HG03159 (cell line): ENCODE results near the gene MOB2.

Experiments
- ATAC-seq: cut with Tn5 transposase; IDR thresholded peaks from one replicate; pipeline ENCODE4 v1.9.1; 2021; ENCODE audit warnings: mild to moderate bottlenecking, moderate library complexity; ENCODE audit not compliant: unreplicated experiment

MOB2 gene

DNA sequence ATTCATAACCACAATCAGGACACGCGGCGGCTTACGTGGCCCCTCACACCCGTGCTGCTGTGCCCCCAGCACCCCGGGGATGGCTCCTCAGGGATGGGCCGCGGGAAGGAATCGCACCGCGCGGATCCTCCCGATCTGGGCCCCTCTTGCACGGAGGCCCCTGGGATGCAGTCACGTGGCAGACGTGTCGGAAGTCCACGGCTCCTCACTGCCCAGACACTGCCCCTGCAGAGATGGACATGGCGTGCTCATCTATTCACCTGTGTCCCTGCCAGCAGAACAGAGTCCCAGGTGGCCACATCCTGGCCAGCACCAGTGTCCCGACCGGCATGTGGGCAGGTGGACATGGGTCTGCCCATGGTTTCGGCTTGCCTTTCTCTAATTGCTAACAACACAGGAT, 12.8 kb downstream of the MOB2 start:
- no peak for ATAC-seq

DNA sequence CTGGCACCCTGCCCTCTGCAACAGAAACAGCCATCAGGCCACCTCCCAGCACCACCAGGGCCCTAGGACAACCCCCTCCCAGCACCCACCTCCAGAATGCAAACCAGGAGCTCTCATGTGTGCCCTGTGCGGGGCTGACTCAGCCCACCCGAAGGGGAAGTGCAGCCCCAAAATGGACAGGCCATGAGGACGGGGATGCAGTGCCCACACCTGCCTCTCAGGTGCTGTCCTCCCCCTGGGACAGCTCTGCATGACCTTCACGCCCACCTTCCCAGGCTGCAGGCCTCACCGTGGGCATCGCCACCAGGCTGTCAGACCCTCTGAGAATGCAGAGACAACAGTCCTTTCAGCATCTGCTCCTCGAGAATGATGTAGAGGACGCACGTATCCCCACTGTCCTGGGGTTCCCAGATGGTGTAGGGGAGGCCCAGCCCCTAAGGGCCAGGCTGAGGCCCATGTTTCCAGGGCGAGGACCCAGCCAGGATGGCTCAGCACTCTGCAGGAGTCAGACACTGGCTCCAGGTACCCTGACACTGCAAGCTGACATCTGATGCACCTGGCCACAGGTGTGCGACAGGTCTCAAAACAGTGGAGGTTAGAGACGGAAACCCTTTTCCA, 13.5 kb downstream of the MOB2 start:
- no peak for ATAC-seq

DNA sequence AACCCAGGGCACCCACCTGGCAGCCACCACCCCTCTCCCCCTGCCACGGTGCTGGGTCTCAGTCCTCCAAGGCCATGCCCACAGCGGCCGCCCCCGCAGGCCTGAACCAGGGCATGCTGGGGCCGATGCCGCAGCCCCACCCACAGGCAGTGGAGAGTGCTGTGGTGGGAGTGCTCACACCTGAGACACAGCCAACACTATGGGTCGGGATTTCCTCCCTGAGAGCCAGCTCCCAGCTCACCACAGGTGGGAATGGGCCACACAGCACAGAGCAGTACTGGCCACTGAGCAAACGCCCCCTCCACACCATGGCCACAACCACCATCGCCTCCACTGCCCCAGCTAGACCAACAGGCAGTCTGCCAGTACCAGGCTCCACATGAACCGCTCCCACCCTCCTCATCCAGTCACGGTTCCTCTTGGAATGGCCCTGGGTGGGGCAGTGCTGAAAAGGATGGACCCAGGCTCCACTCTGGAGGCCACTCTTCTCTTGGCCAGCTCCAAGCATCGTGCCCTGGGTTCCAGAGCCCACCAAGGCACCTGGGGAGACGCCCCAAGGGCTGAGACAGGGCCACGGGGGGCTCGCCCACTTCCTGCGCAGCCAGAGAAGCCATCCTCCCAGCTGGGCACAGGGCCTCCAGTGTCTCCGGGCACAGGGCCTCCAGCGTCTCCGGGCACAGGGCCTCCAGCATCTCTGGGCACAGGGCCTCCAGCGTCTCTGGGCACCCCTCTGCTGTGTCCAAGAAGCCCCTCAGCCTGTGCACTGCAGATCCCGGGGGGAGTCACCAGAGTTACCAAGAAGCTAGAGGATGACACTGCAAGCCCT, 14.2 kb downstream of the MOB2 start:
- no peak for ATAC-seq

DNA sequence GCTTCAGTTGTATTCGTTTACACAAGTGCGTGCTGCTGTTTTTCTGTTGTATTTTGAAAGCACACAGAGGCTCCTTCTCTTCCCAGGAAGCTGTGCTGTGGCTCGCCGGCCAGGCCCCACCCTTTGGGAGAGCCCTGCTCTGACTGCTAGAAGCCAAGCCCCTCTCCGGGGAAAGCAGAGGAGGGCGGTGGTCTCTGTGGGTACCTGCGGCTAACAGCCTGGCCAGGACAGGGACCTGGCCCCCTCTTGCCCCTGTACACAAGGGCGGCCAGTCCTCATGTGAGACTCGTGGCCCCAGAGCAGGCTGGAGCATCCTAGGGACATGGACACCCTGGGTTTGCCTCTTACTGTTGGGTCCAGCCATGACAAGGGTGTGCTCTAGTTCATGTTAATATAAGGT, 14.8 kb downstream of the MOB2 start:
- no peak for ATAC-seq

DNA sequence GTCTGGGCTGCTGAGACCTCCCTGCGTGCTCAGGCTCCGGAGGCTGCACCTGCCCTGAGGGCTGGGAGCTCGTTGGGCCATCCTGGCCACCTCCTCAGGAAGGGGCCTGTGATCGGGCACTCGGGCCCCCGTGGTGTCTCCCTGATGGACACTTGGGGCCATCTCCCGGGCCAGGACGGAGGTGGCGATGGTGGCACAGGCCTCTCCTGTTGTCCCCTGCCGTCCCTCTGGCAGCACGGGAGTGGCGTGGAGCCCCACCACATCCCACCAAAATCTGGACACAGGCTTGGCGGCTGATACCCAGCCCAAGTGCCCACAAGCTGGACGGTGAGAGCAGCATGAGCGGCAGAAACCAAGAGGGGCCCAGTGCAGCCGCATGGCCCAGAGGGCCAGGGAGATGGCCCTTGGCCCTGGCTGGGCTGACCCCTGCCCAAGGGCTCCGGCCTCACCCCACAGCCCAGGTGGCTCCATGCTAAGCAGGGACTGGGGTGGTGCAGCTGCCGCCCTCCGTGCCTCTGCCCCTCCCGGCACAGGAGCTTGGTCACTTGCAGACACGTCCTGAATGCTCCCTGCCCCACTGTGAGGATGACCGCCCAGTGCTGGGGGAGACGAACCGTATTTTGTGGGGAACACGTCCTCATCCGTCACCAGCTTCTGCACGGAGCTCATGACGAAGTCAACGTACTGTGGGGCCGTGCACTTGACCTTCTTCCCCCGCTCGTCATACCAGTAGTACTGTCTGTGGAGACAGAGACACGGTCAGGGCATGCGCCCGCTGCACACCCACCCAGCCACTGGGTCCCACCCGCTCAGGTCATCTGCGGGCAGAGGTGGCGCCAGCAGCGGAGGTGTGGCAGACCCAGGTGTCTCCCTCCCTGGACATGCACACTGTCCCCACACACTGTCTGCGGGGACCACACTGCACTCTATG, 15.6 kb downstream of the MOB2 start:
- no peak for ATAC-seq

DNA sequence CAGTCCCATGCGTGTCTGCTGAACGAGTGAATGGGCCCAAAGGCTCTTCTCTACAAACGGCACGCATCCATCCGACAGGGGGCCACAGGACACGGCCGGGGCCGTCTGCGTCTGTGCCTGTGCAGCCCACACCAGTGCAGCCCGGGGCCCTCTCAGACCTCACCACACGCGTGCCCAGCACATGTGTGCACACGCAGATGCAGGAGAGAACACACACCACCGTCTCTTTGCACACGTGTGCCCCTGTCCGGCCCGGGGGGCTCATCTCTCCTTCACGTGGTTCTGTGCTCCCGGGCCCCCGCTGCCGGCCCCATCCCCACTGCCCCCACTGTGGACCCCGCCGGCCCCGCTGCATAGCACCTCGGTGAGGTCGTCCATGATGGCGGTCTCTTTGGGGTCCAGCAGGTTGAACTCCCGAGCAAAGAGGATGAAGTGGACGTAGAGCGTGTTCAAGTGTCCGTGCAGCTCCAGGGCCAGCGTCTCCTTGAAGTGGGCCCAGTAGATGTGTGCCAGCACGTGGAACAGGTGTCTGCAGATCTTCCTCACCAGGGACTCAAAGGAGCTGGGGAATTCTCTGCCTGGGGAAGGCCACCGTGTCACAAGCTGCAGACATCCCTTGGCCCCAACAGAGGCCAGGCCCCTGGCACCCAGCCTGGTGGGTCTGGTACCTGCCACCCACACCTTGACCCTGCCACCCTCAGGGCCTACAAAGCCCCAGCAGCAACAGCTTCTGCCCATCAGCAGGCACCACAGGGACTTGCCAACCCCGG, 16.5 kb downstream of the MOB2 start:
- ATAC-seq, result no peak

DNA sequence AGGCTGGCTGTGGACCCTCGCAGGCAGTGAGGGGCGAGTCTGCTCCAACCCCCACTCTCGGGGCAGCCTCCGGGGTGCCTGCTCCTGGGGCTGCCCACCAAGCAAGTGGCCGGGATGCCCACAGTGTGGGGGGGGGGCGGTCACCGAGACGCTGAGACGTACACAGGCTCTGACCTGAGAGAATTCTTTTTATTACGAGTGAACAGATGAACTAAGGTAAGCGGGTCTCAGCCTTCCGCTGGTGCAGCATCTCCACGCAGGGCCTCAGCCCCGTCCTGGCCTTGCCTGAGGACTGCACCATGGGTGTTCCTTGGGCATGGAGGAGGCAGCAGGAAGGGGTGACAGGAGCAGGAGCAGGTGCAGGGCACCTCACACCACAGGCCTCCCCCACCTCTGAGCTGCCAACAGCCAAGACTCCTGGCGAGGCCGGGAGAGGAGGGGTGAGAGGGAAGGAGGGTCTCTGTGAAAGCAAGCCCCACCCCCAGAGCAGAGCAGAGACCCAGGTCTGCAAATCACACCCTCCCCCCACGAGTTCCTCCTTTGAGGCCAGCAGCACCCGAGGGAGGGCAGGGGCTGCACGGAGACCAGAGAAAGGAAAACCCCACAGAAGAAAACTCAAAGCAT, 17.2 kb downstream of the MOB2 start:
- ATAC-seq, result no peak

DNA sequence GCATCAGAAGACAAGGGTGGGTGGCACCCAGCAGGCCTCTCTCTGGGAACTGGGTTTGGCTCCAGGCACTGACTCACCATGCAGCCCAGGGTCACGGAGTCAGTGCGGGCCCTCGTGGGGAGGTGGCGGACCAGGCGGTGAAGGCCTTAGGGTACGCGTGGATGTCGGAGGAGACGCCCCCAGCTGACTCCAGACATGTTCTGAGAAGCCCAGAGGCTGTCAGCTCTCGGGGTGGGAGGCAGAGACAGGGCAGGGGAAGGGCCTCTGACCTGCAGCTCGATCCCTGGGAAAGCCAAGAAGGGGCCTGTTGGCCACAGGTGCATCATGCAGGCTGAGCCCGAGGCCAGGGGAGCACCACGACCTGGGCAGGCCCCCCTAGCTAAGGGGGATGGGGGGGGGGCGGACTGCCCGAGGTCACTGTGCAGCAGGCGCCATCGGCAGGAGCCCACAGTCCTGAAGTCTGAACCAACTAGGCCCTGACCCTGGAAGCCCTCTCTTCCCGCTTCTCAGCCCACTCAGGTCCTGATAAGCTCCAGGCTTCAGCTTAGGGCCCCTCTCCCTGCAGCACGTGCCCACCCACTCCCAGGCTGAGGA, 18.0 kb downstream of the MOB2 start:
- ATAC-seq, result no peak

DNA sequence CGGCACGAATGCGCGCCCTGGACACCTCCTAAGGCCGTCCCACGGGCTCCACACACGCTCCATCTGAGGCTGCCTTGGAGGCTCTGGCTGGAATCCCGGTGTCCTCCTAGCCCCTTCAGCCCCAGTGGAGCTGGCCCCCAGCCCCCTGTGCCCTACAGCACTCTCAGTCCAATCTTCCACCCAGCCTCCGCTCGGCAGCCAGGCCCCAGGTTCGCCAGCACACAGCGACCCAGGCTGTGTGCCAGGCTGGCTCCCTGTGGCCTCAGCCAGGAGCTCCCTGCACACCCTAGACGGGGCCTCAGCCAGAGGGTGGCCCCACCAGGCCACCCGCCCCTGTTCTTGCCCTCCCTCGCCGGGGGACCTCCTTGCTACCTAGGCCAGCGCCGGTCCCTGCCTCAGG, 18.6 kb downstream of the MOB2 start:
- ATAC-seq, result no peak

DNA sequence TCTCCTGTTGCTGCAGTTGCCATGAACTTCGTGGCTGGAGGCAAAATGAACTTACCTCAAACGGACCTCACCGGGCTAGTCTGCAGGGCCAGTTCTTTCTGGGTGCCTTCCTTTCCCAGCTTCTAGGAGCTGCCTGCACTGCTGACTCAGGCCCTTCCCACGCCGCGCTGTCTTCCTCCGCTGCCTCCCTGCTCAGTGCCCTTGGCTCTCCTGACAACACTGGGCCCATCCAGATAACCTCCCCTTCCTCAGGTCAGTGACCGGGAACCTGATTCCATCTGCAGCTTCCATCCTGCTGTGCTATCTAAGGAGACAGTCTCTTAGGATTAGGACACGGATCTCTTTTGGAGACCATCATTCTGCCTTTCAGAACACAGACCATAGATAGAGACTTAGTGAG, 19.3 kb downstream of the MOB2 start:
- no peak for ATAC-seq

DNA sequence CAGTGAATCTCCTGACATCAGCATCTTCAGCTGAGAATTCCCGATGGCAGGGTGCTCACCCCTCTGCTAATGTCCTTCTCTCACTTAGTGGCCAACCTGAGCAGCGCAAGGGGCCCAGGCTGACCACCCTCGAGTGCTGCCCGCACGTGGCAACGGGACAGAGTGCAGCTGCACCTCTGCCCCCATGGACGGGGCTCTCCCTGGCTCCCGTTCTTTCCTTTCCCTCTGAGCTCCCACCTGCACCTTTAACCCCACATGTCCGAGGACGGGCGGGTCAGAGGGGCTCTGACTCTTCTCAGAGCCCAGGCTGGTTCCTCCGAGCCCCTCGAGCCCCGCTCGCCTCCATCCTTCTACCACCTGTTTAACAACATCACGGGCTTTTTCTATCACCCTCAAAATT, 19.8 kb downstream of the MOB2 start:
- ATAC-seq, result no peak

DNA sequence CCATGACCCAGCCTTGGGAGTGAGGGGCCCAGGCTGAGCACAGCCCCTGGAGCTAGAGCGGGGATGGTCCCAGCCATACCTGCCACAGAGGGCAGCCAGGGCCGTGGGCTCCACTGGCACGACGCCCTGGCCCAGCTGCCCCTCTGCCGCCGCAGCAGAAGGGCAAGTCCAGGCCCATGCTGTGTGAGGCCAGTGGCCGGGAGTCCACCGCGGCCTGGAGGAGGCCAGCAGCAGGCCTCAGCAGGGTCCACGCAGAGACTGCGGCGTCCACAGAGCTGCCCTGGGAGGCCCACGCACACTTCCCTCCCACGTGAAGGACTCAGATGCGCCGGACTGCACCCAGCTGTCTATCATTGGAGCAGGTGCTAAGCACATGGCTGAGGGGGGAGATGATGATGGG, 23.5 kb downstream of the MOB2 start:
- ATAC-seq, result no peak

DNA sequence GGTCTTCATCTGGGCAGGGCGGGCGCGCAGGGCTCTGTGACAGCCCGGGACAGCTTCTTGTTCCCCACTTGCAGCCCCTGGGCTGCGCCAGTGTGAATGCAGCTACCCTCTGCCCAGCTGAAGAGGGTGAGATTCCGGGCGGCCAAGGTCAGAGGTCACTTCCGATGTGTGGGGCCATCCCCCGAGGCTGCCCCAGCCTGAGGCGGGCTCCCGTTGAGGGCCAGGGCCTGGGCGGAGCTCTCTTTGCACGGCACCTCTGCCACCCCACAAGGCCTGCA, 23.9 kb downstream of the MOB2 start:
- ATAC-seq, result no peak

DNA sequence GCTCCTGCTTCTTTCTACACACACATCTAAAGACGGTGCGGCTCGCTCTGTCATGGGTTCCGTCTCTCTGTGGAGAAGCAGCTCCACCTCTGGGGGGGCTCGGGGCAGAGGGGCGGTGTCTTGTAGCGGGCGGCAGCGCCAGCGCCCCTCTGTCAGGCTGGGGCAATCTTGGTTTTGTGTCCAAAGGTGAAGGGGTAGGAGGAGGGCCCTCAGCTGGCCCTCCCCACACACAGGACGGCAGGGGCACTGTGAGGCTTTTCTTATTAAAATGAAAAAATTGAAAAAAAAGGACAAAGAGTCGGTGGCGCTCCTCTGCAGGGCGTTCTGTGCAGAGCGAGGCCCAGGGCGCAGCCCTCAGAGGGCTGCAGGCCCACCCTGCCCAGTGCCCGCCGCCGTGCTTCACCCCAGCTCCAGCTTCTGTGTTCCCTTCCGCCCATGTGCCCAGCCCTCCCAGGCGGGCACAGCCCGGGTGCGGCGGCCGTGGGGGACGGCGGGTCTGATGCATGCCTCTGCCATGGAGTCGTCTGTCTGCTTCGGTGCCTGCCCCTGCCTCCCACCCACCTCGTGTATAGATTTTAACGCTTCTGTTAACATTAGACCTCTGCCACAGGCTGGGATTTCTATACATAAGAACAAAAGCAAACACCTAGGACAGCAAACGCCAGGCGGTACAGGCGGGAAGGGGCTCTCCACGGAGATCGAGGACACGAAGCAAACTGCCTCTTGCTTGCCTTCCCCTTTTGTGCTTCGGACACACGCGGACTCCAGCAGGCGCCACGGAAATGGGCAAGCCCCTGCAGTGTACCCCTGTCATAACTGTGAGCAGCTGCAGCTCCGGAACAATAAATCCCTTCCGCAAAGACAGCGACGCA, 24.5 kb downstream of the MOB2 start:
- ATAC-seq, result no peak

DNA sequence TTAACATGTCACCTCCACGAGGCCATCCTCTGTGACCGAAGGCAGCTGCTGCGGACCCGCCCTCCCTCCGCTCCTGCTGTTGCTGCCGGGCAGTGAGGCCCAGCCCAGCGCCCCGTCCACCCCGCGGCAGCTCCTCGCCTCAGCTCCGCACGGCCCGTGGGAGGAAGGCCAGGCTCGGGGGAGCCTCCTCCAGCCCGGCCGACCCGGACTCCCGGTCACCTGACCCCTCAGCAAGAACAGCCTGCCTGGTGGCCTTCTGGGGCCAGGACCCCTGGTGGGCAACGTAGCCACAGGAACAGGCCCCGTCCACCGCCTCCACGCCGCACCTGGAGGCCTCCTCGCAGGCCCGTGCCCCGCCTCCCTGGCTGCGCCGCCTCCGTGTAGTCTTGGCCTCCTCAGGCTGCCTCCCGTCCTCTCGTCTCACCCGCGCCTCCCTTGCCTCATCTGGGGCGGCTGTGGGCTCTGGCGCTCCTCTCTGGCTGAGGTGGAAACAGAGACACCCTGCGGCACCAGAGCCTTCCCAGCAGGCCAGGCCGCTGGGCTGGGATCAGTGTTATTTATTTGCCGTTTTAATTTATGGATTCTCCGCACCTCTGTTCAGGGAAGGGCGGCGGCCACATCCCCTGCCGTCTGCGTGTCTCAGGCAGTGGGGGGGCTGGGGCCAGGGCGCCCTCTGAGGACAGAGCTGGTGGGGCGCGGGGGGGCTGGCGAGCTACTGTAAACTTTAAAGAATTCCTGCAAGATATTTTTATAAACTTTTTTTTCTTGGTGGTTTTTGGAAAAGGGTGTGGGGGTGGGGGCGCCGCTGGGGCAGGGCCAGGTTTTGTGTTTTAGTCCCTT, 25.4 kb downstream of the MOB2 start:
- ATAC-seq, result no peak

DNA sequence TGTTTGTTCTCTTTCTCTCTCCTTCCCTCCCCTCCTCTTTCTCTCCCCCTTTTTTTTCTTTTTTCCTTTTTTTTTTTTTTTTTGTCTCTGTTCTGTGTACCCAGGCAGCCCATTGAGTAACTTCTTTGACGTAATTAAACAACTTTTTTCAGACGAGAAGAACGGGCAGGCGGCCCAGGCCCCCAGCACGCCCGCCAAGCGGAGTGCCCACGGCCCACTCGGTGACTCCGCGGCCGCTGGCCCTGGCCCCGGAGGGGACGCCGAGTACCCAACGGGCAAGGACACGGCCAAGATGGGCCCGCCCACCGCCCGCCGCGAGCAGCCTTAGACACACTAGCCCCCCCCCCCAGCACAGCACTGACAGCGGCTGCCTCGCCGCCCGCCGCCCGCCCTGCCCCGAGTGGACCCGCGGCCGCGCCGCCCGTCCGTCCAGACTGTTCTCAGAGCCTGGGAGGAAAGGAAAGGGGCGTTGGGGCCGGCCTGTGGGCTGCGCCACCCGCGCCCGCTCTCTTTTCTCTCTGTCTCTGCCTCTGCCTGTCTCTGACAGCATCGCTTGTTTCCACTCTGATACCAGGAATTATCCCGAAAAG, 26.1 kb downstream of the MOB2 start:
- ATAC-seq, result no peak

DNA sequence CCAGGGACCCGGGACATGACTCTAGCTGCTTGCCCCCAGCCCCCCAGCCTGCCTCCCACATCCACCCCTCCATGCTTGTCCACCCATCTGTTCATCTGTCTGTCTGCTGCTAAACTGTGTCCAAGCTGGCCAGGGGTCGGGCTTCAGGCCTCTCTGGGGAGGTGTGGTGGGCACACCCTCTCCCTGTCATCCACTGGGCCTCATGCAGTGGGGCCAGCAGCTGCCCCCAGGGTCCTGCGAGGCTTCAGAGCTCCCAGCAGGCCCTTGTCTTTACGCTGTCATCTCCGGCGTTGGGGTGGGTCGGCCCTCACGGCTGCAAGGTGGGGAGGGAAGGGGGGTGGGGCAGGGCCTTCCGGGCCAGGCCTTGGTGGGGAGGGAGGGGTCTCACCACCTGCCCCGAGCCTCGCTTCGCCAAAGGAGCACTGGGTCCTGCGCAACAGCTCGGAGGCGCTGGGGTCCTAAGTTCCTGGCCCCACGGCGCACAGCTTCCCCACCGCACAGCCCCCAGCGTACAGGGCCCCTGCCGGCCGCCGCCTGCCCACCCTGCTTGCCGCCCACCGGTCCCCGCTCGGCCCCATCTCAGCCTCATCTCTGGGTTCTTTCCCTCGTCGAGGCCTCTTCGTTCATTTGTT, 26.7 kb downstream of the MOB2 start:
- no peak for ATAC-seq

DNA sequence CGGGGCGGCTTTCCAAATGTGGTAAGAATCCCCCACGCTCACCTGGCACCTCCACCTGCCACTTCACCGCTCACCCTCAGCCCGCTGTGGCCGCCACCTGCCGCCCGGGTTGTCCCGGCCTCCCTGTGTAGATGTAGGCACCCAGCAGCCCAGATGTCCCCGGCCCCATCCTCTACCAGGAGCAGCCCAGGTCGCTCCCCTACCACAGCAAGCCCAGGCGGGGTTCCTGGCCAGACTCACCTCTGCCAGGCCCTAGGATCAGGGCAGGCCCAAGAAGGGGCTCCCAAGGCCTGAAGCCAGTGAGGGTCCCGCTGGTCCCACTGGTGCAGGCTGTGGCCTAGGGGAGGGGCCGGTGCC, 27.4 kb downstream of the MOB2 start:
- ATAC-seq, result no peak
